Stimulated activated CD8-positive, alpha-beta memory T cell treated with anti-CD3 and anti-CD28 coated beads, Interleukin-4, amount 100 ng/mL, for 4 hours (primary cell): Measurements from ENCODE around the gene OR2T27.
"Not testable (repeated sequence)": the region's sequence is repeated elsewhere in the genome, so short reads cannot be mapped to it uniquely, and the experiment has no call there.

Experiments
- DNase-seq, 2 donors: peaks; one replicate each; pipeline ENCODE4 v3.0.0-alpha.2; 2020; ENCODE audit warnings: low read depth in 2 of 2, low spot score in 1 of 2

Gene OR2T27

GRCh38 chr1:248641583-248641982 lies 13.7 kb downstream of the OR2T27 start:
- DNase-seq, result not testable (repeated sequence)

DNA sequence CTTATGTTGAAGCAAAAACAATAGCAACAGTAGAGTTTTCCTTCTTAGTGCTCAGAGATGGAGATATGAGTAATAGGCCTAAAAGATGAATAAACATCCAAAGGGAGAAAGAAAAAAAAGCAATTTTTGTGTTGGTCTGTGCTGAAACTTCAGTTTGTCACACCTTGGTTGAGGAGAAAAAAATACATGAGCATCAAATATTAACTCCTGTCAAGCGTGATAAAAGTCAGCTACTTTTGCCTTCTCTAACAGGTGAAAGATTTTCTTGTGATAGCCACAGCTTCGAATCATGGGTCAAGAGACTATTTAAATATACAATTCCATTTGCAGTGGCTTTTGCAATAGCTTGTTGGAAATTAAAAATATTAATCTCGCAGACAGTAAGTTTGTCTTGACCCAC lies 14.4 kb downstream of the OR2T27 start:
- DNase-seq, result not testable (repeated sequence)

- not testable (repeated sequence) for DNase-seq
These were observed 15.7 kb downstream of the OR2T27 start for GRCh38 chr1:248639652-248640051.

DNA sequence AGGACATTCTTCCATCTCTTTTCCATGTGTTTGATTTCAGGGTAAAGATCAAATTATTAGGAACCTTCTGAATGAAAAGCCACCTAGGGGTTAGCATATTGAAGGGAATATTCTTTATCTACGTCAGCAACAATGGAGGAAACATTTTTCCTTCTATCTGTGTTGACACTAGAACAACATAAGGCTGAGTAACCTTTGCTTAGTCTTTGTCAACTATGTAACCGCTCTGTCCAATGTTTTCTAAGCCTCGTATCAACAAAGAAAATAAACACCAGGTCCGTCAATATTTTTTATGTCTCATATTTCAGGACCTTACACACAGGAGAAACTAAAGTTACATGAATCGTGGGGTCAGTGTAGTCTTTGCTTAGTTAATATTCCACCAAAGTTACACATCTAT lies 18.7 kb downstream of the OR2T27 start:
- not testable (repeated sequence) for DNase-seq

DNA sequence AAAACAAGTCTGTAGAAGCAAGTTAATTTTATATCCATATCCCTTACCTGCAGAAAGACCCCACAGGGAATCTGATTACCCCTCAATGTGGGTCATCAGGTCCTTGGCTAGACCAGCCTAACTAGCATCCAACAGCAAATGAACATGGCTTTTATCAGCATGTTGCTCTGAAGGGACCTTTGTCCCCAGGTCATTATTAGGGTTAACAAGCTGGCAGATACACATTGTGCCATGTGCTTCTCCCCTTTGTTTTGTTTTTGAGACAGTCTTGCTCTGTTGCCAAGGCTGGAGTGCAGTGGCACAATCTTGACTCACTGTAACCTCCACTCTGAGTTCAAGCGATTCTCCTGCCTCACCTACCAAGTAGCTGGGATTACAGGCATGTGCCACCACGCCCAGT lies 20.3 kb downstream of the OR2T27 start, which contains the start of gene OR2T11:
OR2T11 (minus strand) TSS at position 101 of the 400 bp plus-strand sequence. CDS start 7,963 bp downstream, outside the sequence.
- not testable (repeated sequence) for DNase-seq

DNA sequence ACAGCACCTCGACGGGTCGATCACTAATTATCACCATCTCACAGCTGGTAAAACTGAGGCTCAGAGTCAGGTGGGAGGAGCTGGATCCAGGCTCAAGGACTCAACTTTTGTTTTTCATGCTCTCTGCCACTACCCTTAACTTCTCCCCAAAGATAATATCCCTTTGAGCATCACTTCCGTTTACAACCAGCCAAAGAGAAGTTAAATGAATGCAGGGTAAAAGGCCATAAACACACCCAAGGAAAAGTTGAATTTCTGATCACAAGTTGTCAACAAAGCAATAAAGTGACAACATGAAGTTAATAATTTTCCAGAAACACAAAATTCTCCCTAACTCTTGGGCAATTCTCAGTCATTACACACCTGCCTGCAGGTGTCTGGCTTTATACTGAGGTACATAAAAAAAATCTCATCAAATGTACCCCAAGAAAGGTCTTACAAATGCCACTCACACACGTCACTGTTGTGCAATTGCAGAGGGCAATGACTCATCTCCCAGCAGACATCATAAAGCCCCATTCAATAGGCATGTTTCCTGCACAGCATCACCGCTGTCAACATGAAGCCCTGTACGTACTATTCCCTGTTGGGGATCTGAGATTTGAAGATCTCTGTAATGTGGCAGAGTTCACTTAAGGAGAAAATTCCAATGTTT lies 23.8 kb downstream of the OR2T27 start:
- no peak for DNase-seq

- DNase-seq, result no peak
These were observed 24.8 kb downstream of the OR2T27 start for GRCh38 chr1:248630551-248630950.

DNA sequence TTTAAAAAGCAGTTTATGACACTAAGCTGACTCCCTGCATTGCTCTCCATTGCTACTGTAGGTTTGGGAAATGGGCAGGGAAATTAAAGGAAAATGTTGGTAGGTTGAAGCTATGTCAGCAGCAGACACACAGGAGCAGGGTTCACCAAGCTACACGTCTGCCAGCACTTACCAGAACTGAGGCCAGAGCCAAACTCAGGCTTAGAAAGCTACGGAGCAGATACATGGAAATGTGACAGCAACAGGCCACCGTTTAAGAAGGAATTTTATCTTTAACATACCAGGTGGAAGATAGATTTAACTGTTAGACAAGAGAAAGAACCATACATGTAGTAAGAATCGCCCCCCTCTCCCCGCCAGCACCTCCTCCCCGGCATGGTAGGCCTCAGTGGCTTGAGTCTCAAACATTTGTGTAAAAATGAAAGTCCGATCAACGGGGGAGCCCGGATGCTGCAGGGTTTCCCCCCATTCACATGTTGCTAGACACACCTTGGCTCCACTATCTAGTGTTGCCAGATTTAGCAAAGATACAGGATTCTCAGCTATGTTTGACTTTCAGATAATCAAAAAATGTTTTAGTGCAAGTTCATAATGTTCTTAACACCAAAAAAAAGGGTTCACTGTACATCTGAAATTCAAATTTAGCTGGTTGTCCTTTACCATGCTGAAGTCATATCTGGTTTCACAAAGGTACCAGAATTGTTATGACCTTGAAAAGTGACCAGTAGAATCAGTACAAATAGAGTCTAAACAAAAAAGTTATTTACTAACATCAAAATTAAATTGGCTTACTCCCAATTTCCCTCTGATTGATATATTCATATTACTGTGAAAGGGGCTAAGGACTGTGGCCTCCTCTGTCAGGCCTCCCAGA lies 27.1 kb downstream of the OR2T27 start:
- no peak for DNase-seq

DNA sequence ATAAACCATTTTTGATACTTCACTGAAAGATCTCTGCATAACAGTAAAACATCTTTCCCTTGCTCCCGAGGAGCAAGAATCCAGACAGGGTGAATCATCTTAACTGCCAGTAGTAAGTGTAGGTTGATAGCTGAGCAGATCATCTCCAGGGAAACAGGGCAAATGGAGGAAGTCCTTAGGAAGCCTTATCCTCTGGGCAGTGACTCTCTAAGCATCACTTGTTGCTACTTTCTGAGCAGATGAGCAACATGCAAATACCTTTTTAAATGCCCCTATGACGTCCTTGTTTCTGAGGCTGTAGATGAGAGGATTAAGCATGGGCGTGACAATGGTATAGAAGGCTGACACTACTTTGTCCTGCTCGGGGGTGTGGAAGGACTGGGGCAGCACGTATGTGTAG lies 29.4 kb downstream of the OR2T27 start:
- DNase-seq, result no peak

DNA sequence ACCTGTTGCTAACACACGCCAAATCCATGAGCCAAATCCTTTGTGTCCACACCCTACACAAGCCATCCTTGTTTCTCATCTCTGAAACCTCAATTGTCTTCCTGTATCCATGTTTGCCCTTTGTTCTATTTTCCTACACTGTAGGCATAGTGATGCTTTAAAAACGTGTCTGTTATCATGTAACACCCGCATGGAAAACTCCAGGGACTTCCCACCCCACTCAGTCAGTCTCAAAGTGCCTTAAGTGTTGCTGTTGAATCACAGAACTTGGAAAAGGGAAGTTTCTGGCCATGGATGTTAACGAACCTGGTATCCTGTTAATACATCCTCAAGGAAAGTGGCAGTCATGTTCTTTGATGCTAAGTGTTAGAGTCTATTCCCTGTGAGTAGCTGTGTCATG lies 30.2 kb downstream of the OR2T27 start:
- DNase-seq, result no peak

GRCh38 chr1:248622570-248623001 lies 32.7 kb downstream of the OR2T27 start:
- no peak for DNase-seq

DNA sequence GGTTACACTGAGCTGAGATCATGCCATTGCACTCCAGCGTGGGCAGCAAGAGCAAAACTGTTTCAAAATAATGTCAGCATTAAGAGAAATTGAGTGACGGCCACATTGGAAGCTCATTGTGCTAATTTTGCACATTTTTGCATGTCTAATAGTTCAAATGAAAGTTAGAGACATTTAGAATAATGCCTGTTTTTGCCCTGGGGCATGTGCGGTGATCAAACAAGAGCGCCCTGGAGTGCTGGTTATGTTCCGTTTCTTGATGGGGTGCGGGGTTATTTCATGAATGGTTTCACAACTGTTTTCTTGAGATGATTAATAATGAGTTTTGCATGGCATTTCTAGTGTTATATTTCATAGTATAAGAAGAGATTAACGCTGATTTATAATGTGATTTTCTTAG lies 33.6 kb downstream of the OR2T27 start:
- DNase-seq, result no peak

- DNase-seq, result no peak
These were observed 36.5 kb downstream of the OR2T27 start for GRCh38 chr1:248618878-248619277.

GRCh38 chr1:248618119-248618518 lies 37.2 kb downstream of the OR2T27 start:
- no peak for DNase-seq

DNA sequence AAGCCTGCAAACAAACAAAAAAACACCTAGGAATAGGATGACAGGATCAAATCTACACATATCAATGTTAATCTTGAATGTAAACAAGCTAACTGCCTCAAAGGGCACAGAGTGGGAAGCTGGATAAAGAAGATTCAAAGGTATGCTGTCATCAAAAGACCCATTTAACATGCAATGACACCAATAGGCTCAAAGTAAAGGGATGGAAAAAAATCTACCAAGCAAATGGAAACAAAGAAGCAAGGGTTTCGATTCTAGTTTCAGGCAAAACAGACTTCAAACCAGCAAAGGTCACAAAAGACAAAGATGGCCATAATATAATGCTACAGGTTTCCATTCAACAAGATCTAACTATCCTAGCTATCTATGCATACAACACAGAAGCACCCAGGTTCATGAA lies 41.6 kb downstream of the OR2T27 start:
- no peak for DNase-seq

DNA sequence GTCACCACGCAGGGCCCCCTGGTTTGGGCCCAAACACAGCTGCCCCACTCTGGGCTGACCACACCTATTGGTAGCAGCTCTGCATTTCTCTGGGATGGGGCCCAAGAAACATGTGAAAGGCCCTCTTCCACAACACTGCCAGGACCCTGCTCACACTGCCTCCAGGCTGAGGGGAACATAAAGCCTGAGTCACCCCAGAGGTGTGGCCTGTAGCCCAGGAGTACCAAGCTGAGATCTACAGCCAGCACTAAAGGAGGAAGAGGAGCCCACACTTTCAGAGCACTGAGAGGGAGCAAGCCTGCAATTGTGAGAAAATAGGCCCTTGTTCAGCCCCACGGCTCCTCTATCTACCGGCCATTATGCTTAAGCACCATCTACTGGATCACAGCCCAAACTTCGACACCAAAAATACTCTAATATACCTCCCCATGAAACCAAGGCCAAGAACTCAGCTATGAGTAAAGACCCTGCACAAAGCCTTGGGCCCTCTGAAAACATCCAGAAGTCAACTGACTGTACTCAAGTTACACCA lies 43.4 kb downstream of the OR2T27 start:
- no peak for DNase-seq

DNA sequence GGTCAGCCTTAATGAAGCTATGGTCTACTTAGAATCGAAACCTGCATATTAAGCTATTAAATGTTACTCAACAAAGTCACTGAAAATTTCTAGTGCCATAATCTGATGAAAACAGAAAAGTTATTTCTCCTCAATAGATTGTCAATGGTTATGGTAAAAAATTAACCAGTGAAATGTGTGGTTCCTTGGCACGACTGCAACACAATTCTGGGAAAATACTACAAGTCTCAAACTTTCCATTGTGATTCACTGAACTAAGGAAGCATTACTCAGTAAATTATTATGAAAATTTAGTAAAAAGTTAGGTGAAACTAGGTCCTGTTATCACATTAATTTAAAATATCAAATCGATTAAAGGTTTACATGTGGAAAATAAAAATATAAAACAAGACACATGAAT lies 45.0 kb downstream of the OR2T27 start:
- DNase-seq, result no peak
